HG02870 (cell line): ENCODE measurements around the gene PKD2L1.
A peak's percentile ranks its signal among the peaks of the same experiment; 100 is the strongest.

Experiments
- ATAC-seq: cut with Tn5 transposase; IDR thresholded peaks from one replicate; pipeline ENCODE4 v1.9.1; 2021; ENCODE audit warnings: mild to moderate bottlenecking, moderate library complexity; ENCODE audit not compliant: unreplicated experiment

The PKD2L1 gene

GRCh38 chr10:100356067-100357017 lies 26.3 kb upstream of the PKD2L1 start:
- ATAC-seq, result no peak

GRCh38 chr10:100355086-100355485 lies 25.1 kb upstream of the PKD2L1 start:
- no peak for ATAC-seq

GRCh38 chr10:100353770-100354485 lies 23.9 kb upstream of the PKD2L1 start:
- ATAC-seq, result no peak

GRCh38 chr10:100350914-100351485 lies 21.0 kb upstream of the PKD2L1 start:
- no peak for ATAC-seq

- ATAC-seq, result no peak
Observed at GRCh38 chr10:100349672-100350071, 19.6 kb upstream of the PKD2L1 start.

- ATAC-seq, result no peak
Observed at GRCh38 chr10:100349087-100349486, 19.1 kb upstream of the PKD2L1 start.

- no peak for ATAC-seq
Observed at GRCh38 chr10:100348389-100348927, 18.4 kb upstream of the PKD2L1 start.

- no peak for ATAC-seq
Observed at GRCh38 chr10:100347568-100348195, 17.7 kb upstream of the PKD2L1 start.

GRCh38 chr10:100346765-100347567 lies 16.9 kb upstream of the PKD2L1 start, which contains the start of gene SCD:
SCD (plus strand) TSS chr10:100347233; CDS start chr10:100347505, 272 bp downstream.
- peak; percentile 90 for ATAC-seq

GRCh38 chr10:100346351-100346764 lies 16.3 kb upstream of the PKD2L1 start:
- ATAC-seq, result peak; percentile 34

- no peak for ATAC-seq
Observed at GRCh38 chr10:100345570-100346330, 15.7 kb upstream of the PKD2L1 start.

GRCh38 chr10:100344241-100344788 lies 14.3 kb upstream of the PKD2L1 start:
- no peak for ATAC-seq

- ATAC-seq, result no peak
Observed at GRCh38 chr10:100342627-100342972, 12.6 kb upstream of the PKD2L1 start.

- no peak for ATAC-seq
Observed at GRCh38 chr10:100341953-100342626, 12.1 kb upstream of the PKD2L1 start.

- ATAC-seq, result no peak
Observed at GRCh38 chr10:100340948-100341847, 11.2 kb upstream of the PKD2L1 start.

GRCh38 chr10:100339236-100339635 lies 9.2 kb upstream of the PKD2L1 start:
- peak; percentile 66 for ATAC-seq

GRCh38 chr10:100338434-100339036 lies 8.5 kb upstream of the PKD2L1 start:
- peak; percentile 61 for ATAC-seq
